Stimulated activated CD8-positive, alpha-beta memory T cell treated with anti-CD3 and anti-CD28 coated beads, Interleukin-4, amount 100 ng/mL, for 48 hours (primary cell): ENCODE data around the gene CYP2C19.
"Not testable (repeated sequence)": the region's sequence is repeated elsewhere in the genome, so short reads cannot be mapped to it uniquely, and the experiment has no call there.

Source experiments
- DNase-seq: peaks from one replicate; pipeline ENCODE4 v3.0.0-alpha.2; 2020

The CYP2C19 gene

GRCh38 chr10:94889123-94889522 is 126.6 kb downstream of the CYP2C19 start:
- no peak for DNase-seq

- no peak for DNase-seq
These were observed 128.0 kb downstream of the CYP2C19 start for GRCh38 chr10:94890264-94891022.

GRCh38 chr10:94898414-94898813 is 135.9 kb downstream of the CYP2C19 start:
- not testable (repeated sequence) for DNase-seq

GRCh38 chr10:94902080-94902479 is 139.6 kb downstream of the CYP2C19 start:
- no peak for DNase-seq

GRCh38 chr10:94902570-94902969 is 140.1 kb downstream of the CYP2C19 start:
- no peak for DNase-seq
